OCI-M2 (cell line): ENCODE measurements around the gene EVPL.
"Not testable (repeated sequence)": the region's sequence is repeated elsewhere in the genome, so short reads cannot be mapped to it uniquely, and the experiment has no call there.

Source experiments
- DNase-seq: peaks from one replicate; lab custom pipeline; 2025; ENCODE audit not compliant: unreplicated experiment; lab: John Stamatoyannopoulos, UW

Gene EVPL

DNA sequence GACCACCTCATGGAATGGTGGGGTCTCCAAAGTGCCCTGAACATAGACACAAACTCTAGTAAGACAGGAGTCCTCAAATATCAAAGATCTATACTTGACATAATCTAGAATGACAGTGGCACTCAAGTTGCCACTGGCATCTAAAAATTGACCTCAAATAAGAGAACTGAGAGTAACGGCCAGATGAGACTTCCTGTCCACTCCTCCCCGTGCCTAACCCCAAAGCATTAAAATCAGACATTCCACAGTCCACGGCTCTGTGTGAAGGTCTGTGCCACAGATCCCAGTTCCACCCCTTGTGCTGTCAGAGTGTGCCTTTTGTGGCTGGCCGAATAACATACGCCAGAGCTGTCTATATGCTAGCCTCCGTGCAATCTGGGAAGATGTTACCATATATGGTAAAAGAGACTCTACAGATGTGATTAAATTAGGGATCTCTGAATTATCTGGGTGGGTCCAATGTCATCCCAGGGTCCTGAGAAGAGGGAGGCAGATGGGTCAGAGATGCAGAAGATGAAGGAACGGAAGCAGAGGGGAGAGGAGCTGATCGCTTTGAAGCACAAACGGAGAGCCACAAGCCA lies 21.0 kb upstream of the EVPL start:
- no peak for DNase-seq

DNA sequence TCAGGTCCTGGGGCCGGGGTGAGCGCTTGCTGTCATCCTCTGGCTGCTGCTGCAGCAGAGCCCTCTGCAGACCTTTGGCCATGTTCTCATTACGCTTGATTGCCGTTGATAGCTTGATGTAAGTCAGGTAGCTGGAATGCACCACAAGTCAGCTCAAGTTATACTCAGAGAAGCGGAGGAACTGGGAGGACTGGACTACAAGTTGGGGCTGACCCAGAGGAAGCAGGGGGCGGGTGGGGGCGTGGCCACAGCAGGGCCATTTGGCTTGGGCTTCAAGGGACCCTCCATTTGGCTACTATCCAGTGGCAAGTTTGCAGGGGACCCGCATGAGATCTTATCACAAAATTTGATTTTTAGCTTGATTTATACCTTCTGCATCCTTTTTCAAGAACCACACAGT lies 19.0 kb upstream of the EVPL start:
- DNase-seq = no peak

DNA sequence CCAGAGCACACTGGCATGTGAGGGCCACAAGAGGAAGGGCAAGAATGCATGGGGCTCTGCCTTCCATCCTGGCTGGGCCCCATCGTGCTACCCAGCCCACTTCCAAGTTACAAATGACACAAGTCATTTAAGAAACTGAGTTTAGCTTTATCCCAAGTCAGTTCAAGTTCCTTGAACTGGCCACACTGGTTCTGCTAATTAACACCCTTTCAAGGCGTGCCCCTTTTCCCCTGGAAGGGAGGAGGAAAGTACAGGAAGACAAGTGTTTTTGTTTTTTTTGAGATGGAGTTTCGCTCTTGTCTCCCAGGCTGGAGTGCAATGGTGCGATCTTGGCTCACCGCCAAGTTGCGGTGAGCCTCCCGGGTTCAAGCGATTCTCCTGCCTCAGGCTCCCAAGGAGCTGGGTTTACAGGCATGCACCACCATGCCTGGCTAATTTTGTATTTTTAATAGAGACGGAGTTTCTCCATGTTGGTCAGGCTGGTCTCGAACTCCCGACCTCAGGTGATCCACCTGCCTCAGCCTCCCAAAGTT lies 17.4 kb upstream of the EVPL start:
- DNase-seq = not testable (repeated sequence)

DNA sequence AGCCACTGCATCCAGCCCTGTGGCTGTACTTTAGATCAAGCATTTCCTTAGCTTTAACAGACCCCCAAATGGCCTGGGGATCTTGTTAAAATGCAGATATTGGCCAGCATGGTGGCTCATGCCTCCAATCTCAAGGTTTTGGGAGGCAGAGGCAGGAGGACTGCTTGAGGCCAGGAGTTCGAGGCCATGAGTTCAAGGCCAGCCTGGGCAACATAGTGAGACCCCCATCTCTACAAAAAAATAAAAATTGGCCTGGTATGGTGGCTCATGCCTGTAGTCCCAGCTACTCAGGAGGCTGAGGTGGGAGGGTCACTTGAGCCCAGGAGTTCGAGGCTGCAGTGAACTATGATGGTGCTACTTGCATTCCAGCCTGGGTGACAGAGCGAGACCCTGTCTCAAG lies 15.8 kb upstream of the EVPL start:
- not testable (repeated sequence) for DNase-seq

DNA sequence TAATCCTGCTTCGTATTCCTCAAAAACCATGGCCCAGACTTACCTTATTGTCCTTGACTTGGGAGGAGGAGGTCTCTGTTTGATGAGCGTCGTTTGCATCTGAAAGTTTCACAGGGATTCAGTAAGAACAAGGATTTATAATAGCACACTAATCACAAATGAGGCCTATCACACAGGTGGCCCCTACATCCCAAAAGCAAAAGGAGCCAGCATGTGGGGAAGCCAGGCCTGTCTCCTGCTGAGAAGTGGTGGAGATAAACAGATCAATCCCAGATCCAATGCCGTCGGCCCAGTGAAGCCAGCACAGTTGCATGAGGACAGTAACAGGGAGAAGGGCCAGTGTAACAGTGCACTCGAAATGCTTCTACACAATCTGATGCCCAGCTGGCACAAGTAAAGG lies 13.3 kb upstream of the EVPL start:
- no peak for DNase-seq

DNA sequence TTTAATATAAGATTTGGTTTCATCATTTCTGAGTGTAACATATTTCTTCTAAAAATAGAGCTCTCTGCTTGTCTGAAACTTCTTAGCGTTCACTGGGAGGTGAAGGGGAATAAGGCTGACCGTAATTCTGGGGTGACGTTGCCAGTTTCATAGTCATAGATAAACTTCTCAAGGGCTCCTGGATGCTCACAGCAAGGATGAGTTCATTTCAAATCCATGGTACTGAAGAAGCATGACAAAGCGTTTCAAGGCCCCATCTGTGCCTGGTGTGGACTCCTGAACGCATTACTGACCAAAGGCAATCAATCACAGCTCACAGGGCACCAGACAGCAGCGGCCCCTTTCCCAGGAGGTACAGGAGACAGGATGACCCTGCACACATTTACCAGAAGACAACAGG lies 12.0 kb upstream of the EVPL start:
- DNase-seq = no peak

DNA sequence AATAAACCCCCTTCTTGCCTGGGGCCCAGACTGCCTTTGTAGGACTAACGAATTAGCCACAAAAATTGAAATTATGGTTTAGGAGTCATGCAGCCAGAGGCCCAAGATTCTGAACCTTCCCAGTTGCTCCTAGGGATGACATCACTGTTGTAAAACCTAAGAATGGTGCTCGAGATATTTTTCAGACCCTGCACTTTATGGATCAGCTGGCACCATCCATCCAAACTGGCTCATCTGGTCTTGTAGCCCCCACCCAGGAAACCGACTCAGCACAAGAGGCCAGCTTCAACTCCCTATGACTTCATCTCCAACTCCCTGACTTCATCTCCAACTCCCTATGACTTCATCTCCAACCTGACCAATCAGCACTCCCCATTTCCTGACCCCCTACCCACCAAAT lies 10.9 kb upstream of the EVPL start:
- DNase-seq = no peak

DNA sequence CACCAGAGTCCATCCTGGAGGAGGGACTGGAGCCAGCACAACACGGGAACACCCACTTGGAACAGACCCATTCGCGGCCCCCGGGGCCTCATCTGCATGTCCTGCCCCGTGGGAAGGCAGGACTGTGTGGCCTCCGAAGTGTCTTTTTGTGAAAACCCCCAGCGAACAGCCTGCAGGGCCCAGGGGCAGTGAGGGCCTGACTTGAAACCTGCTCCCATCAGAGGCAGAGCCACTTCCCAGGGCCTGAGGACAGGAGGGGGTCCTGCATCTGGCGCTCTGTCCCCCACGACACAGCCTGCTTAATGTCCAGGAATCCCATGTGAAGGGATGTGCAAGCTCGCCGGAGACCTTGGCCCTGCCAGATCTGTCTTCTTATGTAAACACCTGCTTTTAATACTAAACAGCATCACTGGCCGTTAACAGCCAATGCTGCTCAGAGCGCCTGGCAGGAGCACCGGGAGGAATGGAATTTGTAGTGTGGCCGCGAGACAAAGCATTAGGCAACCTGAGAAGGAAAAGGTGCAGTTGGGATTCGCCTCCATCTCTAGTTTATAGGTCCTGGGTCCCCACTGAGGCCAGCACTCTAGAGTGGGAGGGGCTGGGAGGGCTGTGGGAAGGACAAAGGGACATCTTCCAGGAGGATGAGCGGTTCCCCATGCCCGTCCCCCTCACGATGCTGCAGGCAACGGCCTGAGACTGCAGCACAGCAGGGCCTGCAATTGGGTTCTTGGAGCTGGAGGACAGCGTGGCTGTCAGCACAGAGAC lies 9.6 kb upstream of the EVPL start:
- no peak for DNase-seq

DNA sequence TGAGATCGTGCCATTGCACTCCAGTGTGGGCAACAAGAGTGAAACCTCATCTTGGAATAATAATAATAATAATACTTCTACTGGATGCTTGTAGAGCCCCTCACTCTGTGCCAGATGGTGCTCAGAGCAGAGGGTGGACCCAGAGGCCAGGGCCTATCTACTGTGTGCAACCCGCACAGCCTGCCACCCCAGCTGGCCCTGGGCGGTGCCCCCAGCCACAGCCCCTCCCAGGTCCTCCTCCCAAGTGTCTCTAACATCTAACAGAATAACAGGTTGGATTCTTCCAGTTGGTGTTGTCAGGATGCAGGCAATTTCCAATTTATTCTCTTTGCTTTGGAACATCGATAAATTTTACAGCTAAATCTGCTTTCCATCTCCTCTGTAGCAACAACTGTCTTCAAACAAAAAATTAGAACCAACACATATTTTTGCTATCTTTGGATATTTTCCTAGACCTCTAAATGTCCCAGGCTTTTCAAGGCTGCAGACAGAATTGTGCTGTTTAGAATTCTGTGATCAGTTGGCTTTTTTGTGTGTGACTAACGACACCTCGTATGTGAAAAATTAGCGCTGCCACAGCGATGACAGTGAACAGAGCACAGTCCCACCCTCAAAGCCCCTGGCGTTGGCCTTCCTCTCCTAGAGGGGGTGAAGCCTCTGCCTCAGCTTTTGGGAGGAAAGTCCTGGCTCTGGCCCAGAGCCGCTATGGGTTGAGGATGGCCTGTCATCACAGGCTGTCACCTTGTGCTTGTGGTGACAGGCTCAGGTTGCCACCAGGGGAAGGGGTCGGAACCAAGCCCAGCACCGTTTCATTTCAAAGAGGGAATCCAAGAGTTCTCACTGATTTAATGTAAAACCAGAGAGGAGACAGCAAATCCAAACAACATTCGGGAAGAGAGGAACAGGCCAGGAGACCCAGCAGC lies 7.6 kb upstream of the EVPL start:
- no peak for DNase-seq

DNA sequence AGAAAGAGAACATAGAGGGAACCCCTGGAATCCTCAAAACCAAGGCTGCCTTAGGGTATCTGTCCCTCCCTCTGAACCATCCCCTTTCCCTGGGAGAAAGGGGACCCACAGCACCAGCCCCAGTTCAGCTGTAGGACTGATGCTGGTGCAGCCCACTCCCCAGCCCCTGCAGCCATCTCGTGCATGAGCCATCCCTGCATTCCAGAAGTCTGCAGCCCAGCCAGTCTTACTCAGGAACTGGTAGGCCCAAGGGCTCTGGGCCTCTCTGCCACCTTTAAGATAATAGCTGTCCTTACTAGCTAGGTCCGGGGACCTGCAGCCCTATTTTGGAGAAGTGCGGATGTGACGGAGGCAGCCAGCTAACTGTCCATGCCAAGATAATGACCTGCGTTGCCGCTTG lies 6.0 kb upstream of the EVPL start:
- DNase-seq = no peak

DNA sequence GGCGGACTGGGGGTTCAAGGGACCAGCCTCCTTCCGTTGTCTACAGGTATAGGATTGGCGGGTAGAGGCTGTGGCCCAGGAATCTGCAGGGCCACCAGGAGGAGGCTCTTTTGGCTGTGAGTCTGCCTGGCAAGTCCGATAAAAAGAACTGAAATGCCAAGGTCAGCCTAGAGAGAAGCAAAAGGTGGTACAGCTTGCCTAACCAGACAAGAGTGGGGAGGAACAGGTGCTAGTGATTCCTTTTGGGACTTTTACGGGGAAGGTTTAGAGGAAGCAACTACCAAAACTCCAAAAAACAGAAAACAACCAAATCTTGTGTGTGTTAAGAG lies 5.6 kb upstream of the EVPL start:
- no peak for DNase-seq

DNA sequence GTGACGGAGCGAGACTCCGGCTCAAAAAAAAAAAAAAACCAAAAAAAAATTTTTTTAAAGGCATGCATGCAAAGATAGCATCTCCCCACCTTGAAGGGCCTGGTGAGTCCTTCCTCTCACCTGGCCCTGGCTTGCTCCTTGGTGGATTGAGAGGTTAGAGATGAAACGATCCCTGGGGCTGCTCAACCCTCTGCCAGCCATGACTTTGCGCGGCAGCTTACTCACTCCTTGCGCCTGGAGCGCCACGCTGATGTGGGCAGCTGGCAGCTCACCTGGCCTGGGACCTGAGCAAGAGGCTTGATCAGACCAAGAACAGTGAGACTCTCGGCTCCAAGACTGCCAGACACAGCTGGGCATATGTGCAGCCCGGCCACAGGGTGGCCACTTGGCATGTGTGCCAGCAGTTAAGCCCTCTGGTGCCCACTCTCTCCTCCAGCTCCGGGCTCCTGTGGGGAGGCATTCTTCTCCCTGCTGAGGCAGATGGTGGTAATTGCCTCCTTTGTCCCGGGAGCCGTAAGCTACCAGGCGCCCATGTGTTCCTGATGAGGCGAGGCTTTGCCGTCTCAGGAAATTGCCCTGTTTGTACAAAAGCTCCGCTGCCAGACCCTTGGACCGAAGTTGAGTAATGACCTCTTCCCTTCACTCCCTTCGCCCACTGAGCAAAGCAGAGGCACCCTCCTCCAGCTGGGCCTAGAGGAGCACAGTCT lies 5.1 kb upstream of the EVPL start:
- no peak for DNase-seq

DNA sequence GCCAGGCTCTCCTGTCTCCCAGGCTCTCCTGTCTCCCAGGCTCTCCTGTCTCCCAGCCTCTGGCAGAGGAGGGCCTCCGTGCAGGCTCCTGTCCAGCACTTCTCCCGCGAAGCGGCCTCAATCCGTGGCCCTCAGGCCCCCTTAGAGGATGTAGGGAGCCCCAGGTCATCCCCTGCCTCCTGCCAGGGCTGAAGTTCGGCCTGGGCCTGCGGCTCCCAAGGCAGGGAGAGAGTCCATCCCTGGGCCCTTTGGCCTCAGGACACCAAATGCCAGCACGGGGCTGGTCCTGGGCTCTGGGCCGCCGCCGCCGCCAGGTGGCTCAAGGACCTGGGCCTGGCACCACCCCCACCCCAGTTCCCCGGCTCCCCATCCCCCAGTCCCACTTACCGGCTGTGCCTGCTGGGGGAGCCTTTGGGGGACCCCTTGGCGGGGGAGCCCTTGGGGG lies 370 bp downstream of the EVPL start:
- no peak for DNase-seq

DNA sequence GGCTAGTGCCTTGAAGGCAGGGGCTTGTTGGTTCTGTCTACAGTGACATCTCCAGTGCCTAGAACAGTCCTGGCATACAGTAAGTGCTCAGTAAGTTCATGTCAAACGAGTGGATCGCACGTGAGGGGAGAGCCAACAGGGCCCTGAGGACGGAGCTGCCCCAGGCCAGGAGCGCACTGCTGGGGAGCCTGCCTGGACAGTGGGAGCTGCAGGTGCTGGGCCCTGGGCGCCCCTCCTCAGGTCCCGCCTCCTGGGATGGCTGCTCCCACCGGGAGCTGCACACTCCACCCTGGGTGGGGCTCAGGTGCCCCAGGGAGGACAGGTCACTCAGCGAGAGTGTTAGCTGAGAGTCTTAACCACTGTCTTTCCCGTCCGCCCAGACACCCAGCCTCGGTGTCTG lies 1.8 kb downstream of the EVPL start:
- no peak for DNase-seq

DNA sequence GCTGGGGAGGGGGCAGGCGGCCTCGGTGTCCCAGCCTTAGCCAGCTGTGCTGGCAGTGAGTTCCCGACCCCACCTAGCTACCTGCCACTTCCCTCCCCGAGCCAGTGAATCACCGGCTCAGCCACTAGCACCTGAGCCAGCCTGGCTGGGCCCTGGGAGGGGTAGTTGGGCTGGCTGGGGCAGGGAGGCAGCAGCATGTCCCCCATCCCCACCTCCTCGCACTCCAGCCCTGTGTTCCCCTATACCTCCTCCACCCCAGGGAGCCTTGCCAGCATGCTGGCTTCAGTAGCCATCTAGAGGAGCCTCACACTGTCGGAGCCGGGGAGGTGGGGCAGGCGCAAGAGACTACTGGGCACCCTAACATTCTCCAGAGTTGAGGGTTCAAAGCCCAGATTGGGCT lies 2.8 kb downstream of the EVPL start:
- no peak for DNase-seq

DNA sequence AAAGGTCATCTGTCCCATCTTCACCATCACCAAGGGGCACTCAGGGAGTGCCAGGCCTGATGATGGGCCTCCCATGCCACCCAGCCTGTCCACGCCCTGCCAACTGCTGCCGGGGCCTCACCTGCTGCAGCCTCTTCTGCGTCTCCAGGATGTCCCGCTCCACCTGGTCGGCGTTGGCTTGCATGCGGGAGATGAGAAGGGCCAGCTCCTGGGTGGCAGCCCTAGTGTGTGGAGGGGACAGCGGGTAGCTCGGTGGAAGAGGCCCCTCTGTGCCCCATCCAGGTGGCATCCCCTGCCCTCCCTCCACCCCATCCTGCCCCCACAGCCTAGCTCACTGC lies 3.2 kb downstream of the EVPL start:
- DNase-seq = no peak

DNA sequence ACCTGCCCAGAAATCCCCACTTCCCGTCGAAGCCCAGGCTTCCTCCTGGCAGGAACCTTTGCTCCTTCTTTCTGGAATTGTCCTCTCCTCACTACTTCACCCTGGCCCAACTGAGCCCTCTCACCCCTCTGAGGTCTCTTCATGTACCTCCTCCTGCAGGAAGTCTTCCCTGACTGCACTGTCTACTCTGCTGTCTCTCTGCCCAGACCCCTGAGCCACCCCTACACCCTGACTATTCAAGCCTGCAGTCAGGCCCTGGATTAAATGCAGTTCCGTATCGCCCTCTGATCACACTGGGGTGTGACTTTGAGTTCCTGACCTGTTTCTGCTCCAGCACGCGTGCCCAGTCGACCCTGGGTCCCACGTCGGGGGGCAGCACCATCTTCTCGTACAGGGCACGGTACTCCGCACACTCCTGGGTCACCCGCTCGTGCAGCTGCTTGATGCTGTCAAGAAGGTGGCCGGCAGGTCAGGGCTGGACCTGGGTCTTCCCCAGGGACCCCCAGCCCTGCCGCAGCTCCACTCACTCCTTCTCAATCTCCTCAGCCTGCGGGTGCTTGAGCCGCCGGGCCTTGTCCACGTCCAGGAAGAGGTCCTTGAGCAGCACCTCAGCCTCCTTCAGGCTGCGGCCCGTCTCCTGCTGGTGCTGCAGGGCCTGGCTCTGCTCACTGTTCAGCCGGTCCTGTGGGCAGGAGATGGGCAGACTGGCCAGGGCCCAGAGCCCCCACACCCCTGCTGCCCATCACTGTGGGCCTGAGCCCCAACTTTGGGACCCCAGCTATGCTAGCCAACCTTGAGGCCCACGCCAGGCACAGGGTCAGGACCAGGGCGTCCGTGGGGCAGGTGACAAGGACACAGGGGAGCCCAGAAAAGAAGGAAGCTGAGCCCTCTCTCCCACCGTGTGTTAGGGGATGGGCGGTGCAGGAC lies 3.9 kb downstream of the EVPL start:
- DNase-seq = no peak

DNA sequence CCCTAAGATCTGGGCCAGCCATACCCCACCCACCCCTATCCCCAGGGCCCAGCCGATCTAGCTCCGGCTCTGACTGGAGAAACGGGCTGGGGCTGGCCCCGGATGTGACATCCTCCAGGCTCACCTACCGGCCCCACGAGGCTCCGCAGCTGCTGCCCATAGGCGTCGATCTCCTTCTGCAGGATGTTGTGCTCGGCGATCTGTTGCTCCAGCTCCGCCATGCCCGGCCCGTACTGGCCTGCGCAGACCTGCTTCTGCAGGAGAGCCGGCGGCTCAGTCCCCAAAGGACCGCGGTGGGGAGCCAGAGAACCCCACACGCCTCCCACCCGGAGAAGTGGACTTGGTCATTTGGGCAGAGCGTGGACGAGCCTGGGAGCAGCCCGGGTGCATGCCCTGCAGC lies 4.8 kb downstream of the EVPL start:
- DNase-seq = no peak

DNA sequence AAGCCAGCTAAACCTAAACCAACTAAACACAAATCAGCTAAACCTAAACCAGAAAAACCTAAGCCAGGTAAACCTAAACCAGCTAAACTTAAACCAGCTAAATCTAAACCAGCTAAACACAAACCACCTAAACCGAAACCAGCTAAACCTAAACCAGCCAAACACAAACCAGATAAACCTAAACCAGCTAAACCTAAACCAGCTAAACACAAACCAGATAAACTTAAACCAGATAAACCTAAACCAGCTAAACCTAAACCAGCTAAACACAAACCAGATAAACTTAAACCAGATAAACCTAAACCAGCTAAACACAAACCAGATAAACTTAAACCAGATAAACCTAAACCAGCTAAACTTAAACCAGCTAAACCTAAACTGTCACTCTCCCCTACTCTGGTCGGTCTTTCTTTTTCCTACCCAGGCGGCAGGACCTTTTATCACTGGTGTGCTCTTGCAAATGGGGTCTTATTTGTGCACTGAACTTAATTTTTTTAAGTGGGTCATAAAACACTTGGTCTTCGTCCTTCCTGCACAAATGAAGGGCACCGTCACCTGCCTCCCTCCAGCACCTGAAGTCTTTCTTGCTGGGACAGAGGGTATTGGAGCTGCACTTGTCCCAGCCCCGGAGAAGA lies 7.2 kb downstream of the EVPL start:
- DNase-seq = no peak

DNA sequence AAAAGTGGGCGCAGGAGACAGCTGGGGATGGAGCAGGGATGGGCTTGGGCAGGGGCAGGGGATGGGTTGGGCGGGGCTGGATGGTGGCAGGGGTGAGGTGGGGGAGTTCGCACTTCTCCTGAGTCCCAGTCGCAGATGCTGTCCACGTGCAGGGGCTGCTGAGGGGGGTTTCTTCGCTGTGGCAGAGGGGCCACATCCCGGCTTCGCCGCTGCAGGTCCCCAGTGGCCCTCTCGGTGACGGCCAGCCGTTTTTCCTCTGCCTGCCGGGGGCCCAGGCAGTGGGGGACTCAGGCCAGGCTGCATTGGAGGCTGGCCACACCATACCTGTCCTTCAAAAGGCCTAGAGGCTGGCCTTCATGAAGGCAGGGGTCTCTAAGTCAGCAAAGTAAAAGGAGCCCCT lies 8.3 kb downstream of the EVPL start:
- no peak for DNase-seq
